ENCODE results near the gene NPPA.

NPPA gene

DNA sequence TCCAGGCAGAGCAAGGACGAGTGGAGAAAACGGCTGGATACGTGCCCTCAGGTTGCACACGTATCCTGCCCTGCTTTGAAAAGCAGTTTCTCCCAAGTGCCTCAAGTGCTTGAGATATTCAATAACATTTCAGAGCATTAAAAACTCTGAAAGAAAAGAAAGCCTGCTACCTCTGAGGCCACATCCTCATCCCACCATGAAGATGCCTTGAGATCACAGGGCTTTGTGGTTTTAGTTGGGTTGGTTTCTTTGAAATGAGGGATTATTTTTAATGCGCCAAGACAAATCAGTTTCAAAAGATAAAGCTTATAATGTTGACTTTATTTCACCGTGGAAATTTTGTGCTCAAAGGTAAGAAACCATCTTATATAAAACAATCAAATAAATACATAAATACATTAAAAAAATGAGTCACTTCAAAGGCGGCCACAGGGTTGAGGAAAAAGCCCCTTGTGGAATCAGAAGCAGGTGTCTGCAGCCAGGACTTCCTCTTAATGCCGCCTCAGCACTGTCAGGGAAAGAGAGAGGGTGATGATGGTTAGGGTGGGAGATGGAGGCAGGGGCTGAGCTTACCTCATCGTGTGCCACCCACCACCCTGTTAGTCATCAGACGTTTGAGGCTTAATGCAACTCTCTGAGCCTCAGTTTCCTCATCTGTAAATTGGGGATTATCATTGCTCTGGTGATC, 9.7 kb upstream of the NPPA start:
- Histone ChIP-seq H3K4me3 (no peak overlapping the region), H3K9ac (ENCODE audit: insufficient read length) (no peak overlapping the region), H3K36me3 (ENCODE audit: insufficient read depth, low read length) (no peaks in the 10 kb centered on the region), H3K9me3 (ENCODE audit: low read depth, low read length) (no peaks in the 10 kb centered on the region), H3K27ac (no peak overlapping the region)
- no peak for TF ChIP-seq FOXP2 (optimal IDR thresholded peaks at IDR 0.05; ENCODE audit: control extremely low read depth, extremely low read length, insufficient read depth)
- no peak for TF ChIP-seq EZH2 (IDR thresholded peaks at IDR 0.05)
- no peak for TF ChIP-seq POLR2AphosphoS5 (IDR thresholded peaks at IDR 0.05; ENCODE audit: borderline replicate concordance, low read depth, low read length)
- DNase-seq (ENCODE audit: low read depth, low spot score): no peak

DNA sequence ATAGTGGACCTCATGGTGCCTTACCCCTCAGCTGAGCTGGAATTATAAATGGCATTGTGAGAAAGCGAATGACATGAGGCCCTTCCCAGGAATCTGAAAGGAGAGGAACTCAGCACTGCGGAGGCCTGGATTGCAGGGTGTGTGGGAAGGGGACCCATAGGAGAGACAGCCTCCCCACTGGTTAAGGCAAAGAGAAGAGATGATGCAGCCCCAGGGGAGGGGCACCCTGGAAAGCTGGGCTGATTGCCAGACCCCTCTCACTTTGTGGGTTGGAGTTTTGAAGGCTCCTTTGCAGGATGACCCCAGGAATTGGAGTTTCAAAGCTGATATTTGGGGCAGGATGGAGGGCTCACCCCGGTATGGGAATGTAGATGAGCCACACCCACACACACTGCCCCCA, 9.1 kb upstream of the NPPA start:
- Histone ChIP-seq H3K9me3 (ENCODE audit: low read depth, low read length) (no peaks in the 10 kb centered on the region), H3K9ac (ENCODE audit: insufficient read length) (no peak overlapping the region), H3K4me3 (no peak overlapping the region), H3K27ac (no peak overlapping the region), H3K36me3 (ENCODE audit: insufficient read depth, low read length) (no peaks in the 10 kb centered on the region)
- TF ChIP-seq POLR2AphosphoS5 (IDR thresholded peaks at IDR 0.05; ENCODE audit: borderline replicate concordance, low read depth, low read length) (no peak), EZH2 (IDR thresholded peaks at IDR 0.05) (no peak), FOXP2 (optimal IDR thresholded peaks at IDR 0.05; ENCODE audit: control extremely low read depth, extremely low read length, insufficient read depth) (no peak)
- DNase-seq (ENCODE audit: low read depth, low spot score): no peak

DNA sequence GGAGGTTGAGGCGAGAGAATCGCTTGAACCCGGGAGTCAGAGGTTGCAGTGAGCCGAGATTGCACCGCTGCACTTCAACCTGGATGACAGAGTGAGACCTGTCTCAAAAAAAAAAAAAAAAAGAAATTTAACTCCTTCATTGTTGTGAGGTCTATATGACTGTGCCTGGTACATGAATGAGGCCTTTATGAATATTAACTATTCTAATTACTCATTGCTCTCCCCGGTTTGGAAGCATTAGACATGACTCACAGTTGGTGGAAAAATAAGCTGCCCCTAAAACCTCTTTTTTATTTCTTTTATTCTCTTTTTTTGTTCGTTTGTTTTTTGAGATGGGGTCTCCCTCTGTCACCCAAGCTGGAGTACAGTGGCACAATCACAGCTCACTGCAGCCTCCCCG, 7.8 kb upstream of the NPPA start:
- Histone ChIP-seq H3K9ac (ENCODE audit: insufficient read length) (no peak overlapping the region), H3K27ac (no peak overlapping the region), H3K4me3 (no peak overlapping the region), H3K36me3 (ENCODE audit: insufficient read depth, low read length) (no peaks in the 10 kb centered on the region), H3K9me3 (ENCODE audit: low read depth, low read length) (no peaks in the 10 kb centered on the region)
- no peak for TF ChIP-seq EZH2 (IDR thresholded peaks at IDR 0.05)
- TF ChIP-seq FOXP2 (optimal IDR thresholded peaks at IDR 0.05; ENCODE audit: control extremely low read depth, extremely low read length, insufficient read depth): no peak
- TF ChIP-seq POLR2AphosphoS5 (IDR thresholded peaks at IDR 0.05; ENCODE audit: borderline replicate concordance, low read depth, low read length): no peak
- no peak for DNase-seq (ENCODE audit: low read depth, low spot score)

DNA sequence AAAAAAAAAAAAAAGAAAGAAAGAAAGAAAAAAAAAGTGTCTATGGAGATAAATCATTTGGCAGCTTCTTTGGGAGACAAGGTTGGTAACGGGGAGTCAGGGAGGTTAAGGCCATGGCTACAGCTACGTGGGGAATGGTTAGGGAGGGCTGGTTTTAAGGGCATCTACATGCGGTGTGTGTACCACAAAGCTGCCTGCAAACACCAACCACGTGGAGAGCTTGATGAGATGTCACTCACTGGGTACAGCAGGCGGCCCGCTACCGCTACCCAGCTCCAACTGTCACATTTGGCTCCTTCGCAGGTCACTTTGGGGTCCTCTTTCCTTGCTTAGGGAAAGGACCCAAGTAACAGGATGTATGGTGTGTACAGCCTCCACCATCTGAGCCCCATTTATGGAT, 6.9 kb upstream of the NPPA start:
- Histone ChIP-seq H3K9me3 (ENCODE audit: low read depth, low read length) (no peaks in the 10 kb centered on the region), H3K9ac (ENCODE audit: insufficient read length) (no peak overlapping the region), H3K27ac (no peak overlapping the region), H3K4me3 (no peak overlapping the region), H3K36me3 (ENCODE audit: insufficient read depth, low read length) (no peaks in the 10 kb centered on the region)
- TF ChIP-seq EZH2 (IDR thresholded peaks at IDR 0.05): no peak
- no peak for TF ChIP-seq POLR2AphosphoS5 (IDR thresholded peaks at IDR 0.05; ENCODE audit: borderline replicate concordance, low read depth, low read length)
- no peak for TF ChIP-seq FOXP2 (optimal IDR thresholded peaks at IDR 0.05; ENCODE audit: control extremely low read depth, extremely low read length, insufficient read depth)
- DNase-seq (ENCODE audit: low read depth, low spot score): no peak

DNA sequence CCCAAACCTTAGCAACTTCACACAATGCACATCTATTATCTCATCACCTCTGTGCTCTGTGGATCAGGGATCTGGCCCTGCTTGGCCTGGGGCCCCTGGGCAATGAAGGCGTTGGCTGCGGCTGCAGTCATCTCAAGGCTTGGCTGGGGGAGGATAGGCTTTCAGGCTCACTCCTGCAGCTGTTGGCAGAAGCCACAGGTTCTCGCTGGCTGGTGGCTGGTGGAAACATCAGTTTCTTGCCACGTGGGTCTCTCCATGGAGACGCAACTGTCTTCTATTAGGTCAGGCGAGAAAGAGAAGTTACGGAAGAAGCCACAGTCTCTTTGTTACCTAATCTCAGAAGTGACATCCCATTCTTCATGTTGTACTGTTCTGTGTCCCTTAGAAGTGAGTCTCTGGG, 3.6 kb upstream of the NPPA start:
- Histone ChIP-seq H3K9ac (ENCODE audit: insufficient read length) (no peak overlapping the region), H3K36me3 (ENCODE audit: insufficient read depth, low read length) (no peaks in the 10 kb centered on the region), H3K27ac (no peak overlapping the region), H3K9me3 (ENCODE audit: low read depth, low read length) (no peaks in the 10 kb centered on the region), H3K4me3 (no peak overlapping the region)
- DNase-seq (ENCODE audit: low read depth, low spot score): no peak
- TF ChIP-seq FOXP2 (optimal IDR thresholded peaks at IDR 0.05; ENCODE audit: control extremely low read depth, extremely low read length, insufficient read depth): no peak
- TF ChIP-seq POLR2AphosphoS5 (IDR thresholded peaks at IDR 0.05; ENCODE audit: borderline replicate concordance, low read depth, low read length): no peak
- TF ChIP-seq EZH2 (IDR thresholded peaks at IDR 0.05): no peak

DNA sequence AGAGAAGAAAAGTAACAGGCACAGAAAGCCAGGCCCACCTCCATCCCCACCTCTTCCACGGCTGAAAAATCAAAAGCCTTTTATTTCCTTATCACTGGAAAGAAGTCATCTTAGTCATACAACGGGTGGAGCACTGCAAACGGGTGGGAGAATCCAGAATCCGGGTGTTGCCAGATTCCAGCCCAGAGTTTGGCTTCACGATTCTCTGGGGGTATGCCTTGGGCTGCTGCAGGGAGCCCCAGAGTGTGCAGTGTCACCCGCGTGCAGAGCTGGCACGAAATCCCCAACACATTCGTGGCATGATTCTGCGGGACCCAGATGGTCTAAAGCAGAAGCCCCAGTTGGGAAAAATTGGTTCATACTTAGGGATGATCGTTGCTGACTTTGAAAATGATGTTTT, 2.6 kb upstream of the NPPA start:
- H3K9ac ChIP-seq (ENCODE audit: insufficient read length): no peak overlapping the region
- DNase-seq (ENCODE audit: low read depth, low spot score): no peak

DNA sequence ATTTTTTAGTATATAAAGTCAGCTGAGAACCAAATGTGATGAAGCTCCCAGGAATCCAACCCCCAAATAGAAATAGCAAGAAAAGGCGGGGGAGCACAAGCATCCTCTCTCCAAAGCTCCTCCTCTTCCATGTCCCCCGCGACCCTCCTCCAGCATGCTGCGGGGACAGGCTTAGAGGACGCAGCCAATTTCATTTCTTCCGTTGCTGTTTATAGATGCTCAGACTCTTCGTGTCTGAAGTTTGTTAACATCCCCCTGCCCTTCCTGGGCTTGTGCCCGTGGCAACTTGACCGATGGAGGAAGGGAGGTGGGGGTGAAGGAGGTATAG, 754 bp upstream of the NPPA start:
- H3K27ac ChIP-seq: no peak overlapping the region
- peaks cover 16% of the 10 kb centered on the region; the same call in 1 of the 2 replicates for H3K36me3 ChIP-seq (ENCODE audit: insufficient read depth, low read length)
- H3K4me3 ChIP-seq: no peak overlapping the region
- TF ChIP-seq POLR2AphosphoS5 (IDR thresholded peaks at IDR 0.05; ENCODE audit: borderline replicate concordance, low read depth, low read length): no peak
- no peak for TF ChIP-seq FOXP2 (optimal IDR thresholded peaks at IDR 0.05; ENCODE audit: control extremely low read depth, extremely low read length, insufficient read depth)
- no peak for TF ChIP-seq EZH2 (IDR thresholded peaks at IDR 0.05)
- H3K9ac ChIP-seq (ENCODE audit: insufficient read length): no peak overlapping the region
- H3K9me3 ChIP-seq (ENCODE audit: low read depth, low read length): no peaks in the 10 kb centered on the region
- DNase-seq (ENCODE audit: low read depth, low spot score): no peak

More for the DNA sequence above, 2.6 kb upstream of the NPPA start:
- Histone ChIP-seq H3K36me3 (ENCODE audit: insufficient read depth, low read length) (peaks cover 5% of the 10 kb centered on the region; the same call in 1 of the 2 replicates), H3K4me3 (no peak overlapping the region), H3K9me3 (ENCODE audit: low read depth, low read length) (no peaks in the 10 kb centered on the region), H3K27ac (no peak overlapping the region)
- TF ChIP-seq POLR2AphosphoS5 (IDR thresholded peaks at IDR 0.05; ENCODE audit: borderline replicate concordance, low read depth, low read length): no peak
- no peak for TF ChIP-seq EZH2 (IDR thresholded peaks at IDR 0.05)
- TF ChIP-seq FOXP2 (optimal IDR thresholded peaks at IDR 0.05; ENCODE audit: control extremely low read depth, extremely low read length, insufficient read depth): no peak

DNA sequence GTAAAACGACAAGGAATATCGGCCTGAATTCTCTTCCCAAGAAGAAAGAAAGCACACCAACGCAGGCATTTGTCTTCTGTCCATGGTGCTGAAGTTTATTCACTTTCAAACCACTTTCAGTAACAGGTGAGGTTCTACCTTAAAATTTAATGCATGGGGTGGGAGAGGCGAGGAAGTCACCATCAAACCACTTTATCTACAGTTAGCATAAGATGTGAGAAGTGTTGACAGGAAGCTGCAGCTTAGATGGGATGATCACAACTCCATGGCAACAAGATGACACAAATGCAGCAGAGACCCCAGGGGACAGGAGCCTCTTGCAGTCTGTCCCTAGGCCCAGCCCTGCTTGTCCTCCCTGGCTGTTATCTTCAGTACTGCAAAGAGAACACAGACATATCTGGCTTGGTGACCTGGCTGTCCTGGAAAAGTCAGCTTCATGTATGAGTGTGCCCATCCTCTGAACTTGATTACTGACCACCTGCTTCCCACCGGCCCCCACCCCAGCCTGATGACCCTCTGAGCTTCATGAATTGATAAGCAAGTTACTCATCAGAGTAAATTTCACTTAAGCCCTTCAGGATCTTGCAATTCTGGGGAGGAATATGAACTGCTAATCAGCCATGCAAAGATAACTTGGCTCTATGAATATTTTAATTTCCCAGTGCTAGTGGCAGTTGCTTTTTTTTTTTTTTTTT, 1.8 kb downstream of the NPPA start:
- DNase-seq (ENCODE audit: low read depth, low spot score): no peak
- TF ChIP-seq POLR2AphosphoS5 (IDR thresholded peaks at IDR 0.05; ENCODE audit: borderline replicate concordance, low read depth, low read length) (no peak), FOXP2 (optimal IDR thresholded peaks at IDR 0.05; ENCODE audit: control extremely low read depth, extremely low read length, insufficient read depth) (no peak), EZH2 (IDR thresholded peaks at IDR 0.05) (no peak)
- Histone ChIP-seq H3K9ac (ENCODE audit: insufficient read length) (no peak overlapping the region), H3K36me3 (ENCODE audit: insufficient read depth, low read length) (peaks cover 25% of the 10 kb centered on the region), H3K4me3 (no peak overlapping the region), H3K9me3 (ENCODE audit: low read depth, low read length) (no peaks in the 10 kb centered on the region), H3K27ac (no peak overlapping the region)

All from SK-N-MC (cell line).